Testis (tissue), 3 donors: ENCODE data around the gene CPLANE1. TPM values are rescaled to one million over a fixed set of nuclear protein-coding genes. Genes with fewer than 3 reads are reported as not detected.

Source experiments
- DNase-seq: peaks from one replicate; pipeline ENCODE4 v3.0.0-alpha.2; 2019
- H3K27ac ChIP-seq, 2 donors: fragments of 200-600 bp; sonication (generic); one replicate each; pipeline ENCODE4 v1.5.1; 2019
- H3K27me3 ChIP-seq: fragments of 200-600 bp; sonication (generic); one replicate; pipeline ENCODE4 v1.5.1; 2019
- H3K36me3 ChIP-seq: fragments of 200-600 bp; sonication (generic); one replicate; pipeline ENCODE4 v1.5.1; 2017; ENCODE audit warnings: low read depth; ENCODE audit errors: missing control alignments
- H3K4me1 ChIP-seq: fragments of 200-600 bp; sonication (generic); one replicate; pipeline ENCODE4 v1.5.1; 2019
- H3K4me3 ChIP-seq, 2 donors: fragments of 200-600 bp; sonication (generic); one replicate each; pipeline ENCODE4 v1.5.1; 2017 to 2019
- H3K9me3 ChIP-seq: fragments of 200-600 bp; sonication (generic); one replicate; pipeline ENCODE4 v1.5.1; 2017
- POLR2A ChIP-seq: fragments of 450-650 bp; IDR thresholded peaks from one replicate; pipeline ENCODE4 v1.6.1; 2017; ENCODE audit warnings: antibody characterized with exemption, mild to moderate bottlenecking, moderate library complexity
- WGBS, 2 donors: methylation state at CpG; one replicate each; pipeline ENCODE4 v1.1.5; 2018; 5-methylcytosine and 5-hydroxymethylcytosine counted together
- intact Hi-C: fragments of 100-400 bp; cut with DNase I; formaldehyde crosslinking; loops from one replicate; pipeline ENCODE4 v1.15.1; 2023; ENCODE audit warnings: low total_unique reads
- polyA plus RNA-seq: library from polyadenylated mRNA; stranded (reverse); fragments of 350-450 nt; fragmentation: Illumina TruSeq; extraction: RNeasy Lipid Tissue Mini Kit (QIAGEN cat#74804); gene quantifications from one replicate; pipeline ENCODE4 v1.2.3, GENCODE V29; 2014; ENCODE audit warnings: low read depth, low replicate concordance; ENCODE audit not compliant: insufficient read depth
- total RNA-seq, 2 donors: library from RNA; depleted of rRNA; stranded (reverse); fragments of >200 nt; gene quantifications; one replicate each; pipeline ENCODE4 v1.2.3, GENCODE V29; 2016
- TF ChIP-seq, protein P1 (sequence below), 3 experiments: fragments of 450-650 bp in 2 of 3; fragments of 200-600 bp in 1 of 3; sonication (generic) in 1 of 3; IDR thresholded peaks; one replicate each; pipeline ENCODE4 v1.5.1; 2016 to 2019; ENCODE audit warnings: antibody characterized with exemption in 3 of 3, mild to moderate bottlenecking in 2 of 3, moderate library complexity in 1 of 3

The CPLANE1 gene
- total and polyA plus RNA-seq, 3 donors from 2014 or later: 14.8 to 39.5 (median 36.9) TPM

DNA sequence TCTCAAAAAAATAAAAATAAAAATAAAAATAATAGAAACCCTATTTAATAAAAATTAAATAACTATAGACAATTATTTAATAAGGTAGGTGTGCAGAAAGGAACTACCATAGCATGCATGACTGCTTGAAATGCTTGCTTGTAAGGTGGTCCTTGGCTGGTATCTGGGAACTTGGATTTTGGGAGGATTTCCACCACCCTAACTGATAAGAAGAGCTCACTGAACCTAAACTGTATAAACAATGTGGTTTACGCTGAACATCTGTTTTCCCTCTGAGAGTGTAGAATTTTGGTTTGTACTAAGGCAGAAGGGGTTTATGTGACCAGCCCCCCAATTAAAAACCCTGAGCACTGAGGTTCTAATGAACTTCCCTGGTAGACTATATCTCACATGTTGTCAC lies 31.2 kb downstream of the CPLANE1 start:
- H3K4me1 ChIP-seq: no peaks in the 10 kb centered on the region
- H3K27me3 ChIP-seq: no peaks in the 10 kb centered on the region
- WGBS, 2 donors: 87 to 95% methylated on average over 1 of the region's 1 CpG
- TF ChIP-seq, protein P1, sequence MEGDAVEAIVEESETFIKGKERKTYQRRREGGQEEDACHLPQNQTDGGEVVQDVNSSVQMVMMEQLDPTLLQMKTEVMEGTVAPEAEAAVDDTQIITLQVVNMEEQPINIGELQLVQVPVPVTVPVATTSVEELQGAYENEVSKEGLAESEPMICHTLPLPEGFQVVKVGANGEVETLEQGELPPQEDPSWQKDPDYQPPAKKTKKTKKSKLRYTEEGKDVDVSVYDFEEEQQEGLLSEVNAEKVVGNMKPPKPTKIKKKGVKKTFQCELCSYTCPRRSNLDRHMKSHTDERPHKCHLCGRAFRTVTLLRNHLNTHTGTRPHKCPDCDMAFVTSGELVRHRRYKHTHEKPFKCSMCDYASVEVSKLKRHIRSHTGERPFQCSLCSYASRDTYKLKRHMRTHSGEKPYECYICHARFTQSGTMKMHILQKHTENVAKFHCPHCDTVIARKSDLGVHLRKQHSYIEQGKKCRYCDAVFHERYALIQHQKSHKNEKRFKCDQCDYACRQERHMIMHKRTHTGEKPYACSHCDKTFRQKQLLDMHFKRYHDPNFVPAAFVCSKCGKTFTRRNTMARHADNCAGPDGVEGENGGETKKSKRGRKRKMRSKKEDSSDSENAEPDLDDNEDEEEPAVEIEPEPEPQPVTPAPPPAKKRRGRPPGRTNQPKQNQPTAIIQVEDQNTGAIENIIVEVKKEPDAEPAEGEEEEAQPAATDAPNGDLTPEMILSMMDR (IDR thresholded peaks at IDR 0.05): no peak
- H3K27ac ChIP-seq: no peak overlapping the region
- H3K36me3 ChIP-seq: no peaks in the 10 kb centered on the region
- DNase-seq: no peak
- no peaks in the 10 kb centered on the region for H3K9me3 ChIP-seq
- no peak overlapping the region for H3K4me3 ChIP-seq
- intact Hi-C loops: no loop called here

DNA sequence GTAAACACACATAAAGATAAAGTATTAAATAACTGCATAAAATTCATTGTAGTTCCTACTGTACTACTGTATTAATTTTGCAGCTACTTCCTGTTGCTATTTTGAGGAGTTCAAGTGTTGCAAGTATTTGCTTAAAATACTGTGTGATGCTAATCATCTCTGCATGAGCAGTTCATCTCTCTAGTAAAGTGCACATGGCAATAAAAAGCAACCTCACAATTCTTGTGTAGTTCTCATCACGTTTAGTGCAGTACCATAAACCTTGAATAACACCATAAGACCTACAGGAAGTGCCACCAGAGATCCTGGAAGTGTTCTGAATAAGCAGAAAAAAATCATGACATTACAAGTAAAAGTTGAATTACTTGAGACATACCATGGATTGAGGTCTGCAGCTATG lies 34.6 kb downstream of the CPLANE1 start:
- 39 to 42% methylated on average over 1 of the region's 1 CpG for WGBS, 2 donors
- Histone ChIP-seq H3K9me3 (no peaks in the 10 kb centered on the region), H3K36me3 (no peaks in the 10 kb centered on the region), H3K4me1 (no peaks in the 10 kb centered on the region), H3K27ac (no peak overlapping the region), H3K4me3 (no peak overlapping the region), H3K27me3 (no peaks in the 10 kb centered on the region)
- intact Hi-C loops: no loop called here
- DNase-seq: no peak
- TF ChIP-seq, protein P1 (IDR thresholded peaks at IDR 0.05): no peak
- TF ChIP-seq POLR2A: no peak

DNA sequence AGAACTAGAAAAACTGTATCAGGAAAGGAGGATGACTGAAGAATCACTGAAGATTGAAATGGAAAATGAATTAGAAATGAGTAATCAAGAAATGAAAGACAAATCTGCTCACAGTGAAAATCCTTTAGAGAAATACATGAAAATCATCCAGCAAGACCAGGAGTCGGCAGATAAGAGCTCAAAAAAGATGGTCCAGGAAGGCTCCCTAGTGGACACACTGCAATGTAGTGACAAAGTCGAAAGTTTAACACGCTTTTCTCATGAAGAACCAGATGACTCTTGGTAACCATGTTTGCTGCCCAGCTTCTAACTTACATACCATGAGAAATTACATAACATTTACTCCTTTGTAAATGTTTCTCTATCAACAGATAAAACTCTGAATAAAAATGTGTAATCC lies 37.1 kb downstream of the CPLANE1 start:
- Histone ChIP-seq H3K36me3 (no peaks in the 10 kb centered on the region), H3K27me3 (no peaks in the 10 kb centered on the region), H3K4me3 (no peak overlapping the region), H3K9me3 (no peaks in the 10 kb centered on the region), H3K27ac (no peak overlapping the region), H3K4me1 (no peaks in the 10 kb centered on the region)
- TF ChIP-seq, protein P1 (IDR thresholded peaks at IDR 0.05): no peak
- no peak for TF ChIP-seq POLR2A
- 84 to 85% methylated on average over 3 of the region's 3 CpGs for WGBS, 2 donors
- DNase-seq: no peak
- intact Hi-C loops: no loop called here

DNA sequence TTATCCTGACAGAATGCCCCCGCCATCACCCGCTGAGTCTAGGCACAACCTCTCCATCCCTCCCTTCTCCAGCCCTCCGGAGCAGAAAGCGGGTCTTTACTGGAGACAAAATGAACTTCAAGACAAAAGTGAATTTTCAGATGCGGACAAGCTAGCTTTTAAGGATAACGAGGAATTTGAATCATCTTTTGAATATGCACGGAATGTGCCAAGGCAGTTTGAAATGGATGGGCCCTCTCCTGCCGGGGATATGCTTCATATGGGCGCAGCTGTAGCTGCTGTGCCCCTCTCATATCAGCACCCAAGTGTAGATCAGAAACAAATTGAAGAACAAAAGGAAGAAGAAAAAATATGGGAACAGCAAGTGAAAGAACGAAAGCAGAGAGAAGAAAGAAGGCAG lies 37.5 kb downstream of the CPLANE1 start:
- no peaks in the 10 kb centered on the region for H3K27me3 ChIP-seq
- DNase-seq: no peak
- no peak overlapping the region for H3K27ac ChIP-seq
- H3K4me1 ChIP-seq: no peaks in the 10 kb centered on the region
- no peaks in the 10 kb centered on the region for H3K36me3 ChIP-seq
- H3K9me3 ChIP-seq: no peaks in the 10 kb centered on the region
- intact Hi-C loops: no loop called here
- TF ChIP-seq POLR2A: no peak
- TF ChIP-seq, protein P1 (IDR thresholded peaks at IDR 0.05): no peak
- H3K4me3 ChIP-seq: no peak overlapping the region
- WGBS, 2 donors: 88 to 92% methylated on average over 10 of the region's 10 CpGs
